Measurements from ENCODE around the gene DNAH10. TPM values are rescaled to one million over a fixed set of nuclear protein-coding genes. Genes with fewer than 3 reads are reported as not detected.

The DNAH10 gene
- total and polyA plus RNA-seq, 2 of the 13 experiments (the other 11 are each of a cell fraction or from before 2014, with no cell fraction given): 0.01 to 0.02 TPM

DNA sequence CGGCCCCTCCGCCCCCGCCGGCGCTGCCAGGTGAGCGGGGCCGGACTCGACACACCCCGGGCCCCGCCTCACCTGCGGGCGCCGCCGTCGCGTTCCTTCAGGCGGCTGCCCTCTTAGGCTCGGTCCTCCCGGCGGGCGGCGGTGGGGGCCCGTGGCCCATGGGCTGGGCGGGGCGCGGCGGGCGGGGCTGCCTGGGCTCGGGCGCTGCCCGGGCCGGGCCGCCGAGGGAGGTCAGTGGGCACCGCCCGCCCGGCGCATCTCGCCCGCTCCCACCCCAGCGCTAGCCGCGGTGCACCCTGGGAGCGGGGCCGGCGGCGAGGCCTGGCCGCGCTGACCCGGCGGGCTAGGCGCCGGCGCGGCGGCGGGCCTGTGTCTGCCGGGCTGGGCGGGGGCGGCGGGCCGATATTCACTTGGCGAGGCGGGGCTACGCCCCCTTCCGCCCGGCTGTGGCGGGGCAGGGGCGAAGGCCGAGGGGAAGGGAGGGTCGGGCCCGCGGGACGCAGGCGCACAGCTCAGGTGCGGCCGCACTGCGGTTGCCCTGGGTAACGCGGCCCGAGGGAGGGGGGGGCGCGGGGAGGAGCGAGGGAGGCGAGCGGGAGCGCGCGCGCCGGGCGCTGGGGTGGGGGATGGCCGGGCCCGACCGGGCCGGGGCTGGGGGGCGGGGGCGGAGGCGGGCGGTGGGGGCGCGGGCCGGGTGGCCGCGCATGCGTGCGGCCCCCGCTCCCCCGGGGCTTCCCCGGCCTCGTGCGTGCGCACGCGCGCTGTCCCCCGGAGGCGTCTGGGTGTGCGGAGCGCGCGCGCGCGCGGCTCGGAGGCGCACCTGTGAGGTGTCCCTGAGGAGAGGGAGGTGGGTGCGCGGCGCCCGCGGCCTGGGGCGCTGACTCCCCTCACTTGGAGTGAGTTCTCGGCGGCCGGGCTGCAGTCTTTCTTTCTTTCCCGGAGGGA lies 210.6 kb downstream of the DNAH10 start, which contains the start of the genes CCDC92 and ZNF664 (continued):
- TF ChIP-seq IKZF1 (IDR thresholded peaks at IDR 0.05) (no peak), ZNF768 (CRISPR knock-in tag; IDR thresholded peaks at IDR 0.05) (peak; percentile 22; the same call in 1 of the 2 replicates), ZNF235 (CRISPR knock-in tag; IDR thresholded peaks at IDR 0.05; ENCODE audit: borderline replicate concordance) (no peak), BCL3 (CRISPR knock-in tag; IDR thresholded peaks at IDR 0.05) (0 out of 2 replicates have a peak, but pooled peaks have one; percentile 10), CENPT (CRISPR knock-in tag; IDR thresholded peaks at IDR 0.05; ENCODE audit: low read depth) (no peak), SMAD3 (CRISPR knock-in tag; IDR thresholded peaks at IDR 0.05) (no peak), PHF8 (CRISPR knock-in tag; IDR thresholded peaks at IDR 0.05) (peak; percentile 71), GTF3A (CRISPR knock-in tag; conservative IDR thresholded peaks at IDR 0.05) (no peak), NONO (IDR thresholded peaks at IDR 0.05) (no peak), NONO (CRISPR knock-in tag; conservative IDR thresholded peaks at IDR 0.05) (peak; percentile 21), ZNF773 (CRISPR knock-in tag; IDR thresholded peaks at IDR 0.05; ENCODE audit: borderline replicate concordance) (no peak), HNF4G (IDR thresholded peaks at IDR 0.05; ENCODE audit: borderline replicate concordance, low read depth, low read length) (peak; percentile 38; the same call in 1 of the 2 replicates), HNF4G (CRISPR knock-in tag; IDR thresholded peaks at IDR 0.05; ENCODE audit: borderline replicate concordance, low read depth) (no peak; the same call in 1 of the 2 replicates), MTA1 (CRISPR knock-in tag; IDR thresholded peaks at IDR 0.05; ENCODE audit: borderline replicate concordance) (no peak), WIZ (CRISPR knock-in tag; IDR thresholded peaks at IDR 0.05) (no peak), ZEB1 (IDR thresholded peaks at IDR 0.05; ENCODE audit: insufficient replicate concordance, low read depth) (peak; percentile 77), RBFOX2 (IDR thresholded peaks at IDR 0.05; ENCODE audit: low read depth, low read length) (peak; percentile 79), PBX2 (CRISPR knock-in tag; IDR thresholded peaks at IDR 0.05) (no peak)
- TF ChIP-seq, protein P1, sequence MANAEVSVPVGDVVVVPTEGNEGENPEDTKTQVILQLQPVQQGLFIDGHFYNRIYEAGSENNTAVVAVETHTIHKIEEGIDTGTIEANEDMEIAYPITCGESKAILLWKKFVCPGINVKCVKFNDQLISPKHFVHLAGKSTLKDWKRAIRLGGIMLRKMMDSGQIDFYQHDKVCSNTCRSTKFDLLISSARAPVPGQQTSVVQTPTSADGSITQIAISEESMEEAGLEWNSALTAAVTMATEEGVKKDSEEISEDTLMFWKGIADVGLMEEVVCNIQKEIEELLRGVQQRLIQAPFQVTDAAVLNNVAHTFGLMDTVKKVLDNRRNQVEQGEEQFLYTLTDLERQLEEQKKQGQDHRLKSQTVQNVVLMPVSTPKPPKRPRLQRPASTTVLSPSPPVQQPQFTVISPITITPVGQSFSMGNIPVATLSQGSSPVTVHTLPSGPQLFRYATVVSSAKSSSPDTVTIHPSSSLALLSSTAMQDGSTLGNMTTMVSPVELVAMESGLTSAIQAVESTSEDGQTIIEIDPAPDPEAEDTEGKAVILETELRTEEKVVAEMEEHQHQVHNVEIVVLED (CRISPR knock-in tag; IDR thresholded peaks at IDR 0.05; ENCODE audit: borderline replicate concordance): peak; percentile 65; the same call in 1 of the 2 replicates
- TF ChIP-seq, protein P2, sequence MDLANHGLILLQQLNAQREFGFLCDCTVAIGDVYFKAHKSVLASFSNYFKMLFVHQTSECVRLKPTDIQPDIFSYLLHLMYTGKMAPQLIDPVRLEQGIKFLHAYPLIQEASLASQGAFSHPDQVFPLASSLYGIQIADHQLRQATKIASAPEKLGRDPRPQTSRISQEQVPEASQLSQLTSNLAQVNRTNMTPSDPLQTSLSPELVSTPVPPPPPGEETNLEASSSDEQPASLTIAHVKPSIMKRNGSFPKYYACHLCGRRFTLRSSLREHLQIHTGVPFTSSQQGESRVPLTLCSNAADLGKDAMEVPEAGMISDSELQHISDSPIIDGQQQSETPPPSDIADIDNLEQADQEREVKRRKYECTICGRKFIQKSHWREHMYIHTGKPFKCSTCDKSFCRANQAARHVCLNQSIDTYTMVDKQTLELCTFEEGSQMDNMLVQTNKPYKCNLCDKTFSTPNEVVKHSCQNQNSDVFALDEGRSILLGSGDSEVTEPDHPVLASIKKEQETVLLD (CRISPR knock-in tag; IDR thresholded peaks at IDR 0.05; ENCODE audit: low read depth): peak; percentile 97
- TF ChIP-seq, protein P3, sequence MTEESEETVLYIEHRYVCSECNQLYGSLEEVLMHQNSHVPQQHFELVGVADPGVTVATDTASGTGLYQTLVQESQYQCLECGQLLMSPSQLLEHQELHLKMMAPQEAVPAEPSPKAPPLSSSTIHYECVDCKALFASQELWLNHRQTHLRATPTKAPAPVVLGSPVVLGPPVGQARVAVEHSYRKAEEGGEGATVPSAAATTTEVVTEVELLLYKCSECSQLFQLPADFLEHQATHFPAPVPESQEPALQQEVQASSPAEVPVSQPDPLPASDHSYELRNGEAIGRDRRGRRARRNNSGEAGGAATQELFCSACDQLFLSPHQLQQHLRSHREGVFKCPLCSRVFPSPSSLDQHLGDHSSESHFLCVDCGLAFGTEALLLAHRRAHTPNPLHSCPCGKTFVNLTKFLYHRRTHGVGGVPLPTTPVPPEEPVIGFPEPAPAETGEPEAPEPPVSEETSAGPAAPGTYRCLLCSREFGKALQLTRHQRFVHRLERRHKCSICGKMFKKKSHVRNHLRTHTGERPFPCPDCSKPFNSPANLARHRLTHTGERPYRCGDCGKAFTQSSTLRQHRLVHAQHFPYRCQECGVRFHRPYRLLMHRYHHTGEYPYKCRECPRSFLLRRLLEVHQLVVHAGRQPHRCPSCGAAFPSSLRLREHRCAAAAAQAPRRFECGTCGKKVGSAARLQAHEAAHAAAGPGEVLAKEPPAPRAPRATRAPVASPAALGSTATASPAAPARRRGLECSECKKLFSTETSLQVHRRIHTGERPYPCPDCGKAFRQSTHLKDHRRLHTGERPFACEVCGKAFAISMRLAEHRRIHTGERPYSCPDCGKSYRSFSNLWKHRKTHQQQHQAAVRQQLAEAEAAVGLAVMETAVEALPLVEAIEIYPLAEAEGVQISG (CRISPR knock-in tag; IDR thresholded peaks at IDR 0.05): peak; percentile 63
